Fibroblast of lung (primary cell): ENCODE data around the gene AZU1. TPM values are rescaled to one million over a fixed set of nuclear protein-coding genes. Genes with fewer than 3 reads are reported as not detected.
A peak's percentile ranks its signal among the peaks of the same experiment; 100 is the strongest.

Experiments used
- DNase-seq, 2 donors: peaks; one replicate each; pipeline versions ENCODE4 v3.0.0 to v3.0.0-alpha.2; 2010; ENCODE audit warnings: low read depth in 2 of 2
- H2AFZ ChIP-seq: 2 replicates; pipeline ENCODE4 v1.5.1; 2012; ENCODE audit warnings: low read length, control low read depth, inconsistent platforms
- H3K27ac ChIP-seq: 2 replicates; pipeline ENCODE4 v1.5.1; 2011; ENCODE audit warnings: low read length, control low read depth; ENCODE audit not compliant: insufficient read depth
- H3K27me3 ChIP-seq: 2 replicates; pipeline ENCODE4 v1.5.1; 2011; ENCODE audit warnings: mild to moderate bottlenecking, low read length; ENCODE audit not compliant: control insufficient read depth, insufficient read depth
- H3K36me3 ChIP-seq: 2 replicates; pipeline ENCODE4 v1.5.1; 2011; ENCODE audit warnings: low read length; ENCODE audit not compliant: control insufficient read depth, insufficient read depth
- H3K4me1 ChIP-seq: 2 replicates; pipeline ENCODE4 v1.5.1; 2011; ENCODE audit warnings: low read length; ENCODE audit not compliant: control insufficient read depth, insufficient read depth; ENCODE audit errors: extremely low read depth
- H3K4me2 ChIP-seq: 2 replicates; pipeline ENCODE4 v1.5.1; 2011; ENCODE audit warnings: low read length, control low read depth; ENCODE audit not compliant: insufficient read depth; ENCODE audit errors: extremely low read depth
- H3K4me3 ChIP-seq, 4 experiments: fragments of 200-600 bp in 1 of 4; sonication (generic) in 1 of 4; replicated peaks in 1 of 4; 2 replicates each; pipeline ENCODE4 v1.5.1; 2011 to 2016; ENCODE audit warnings: low read length in 4 of 4, low read depth in 3 of 4, mild to moderate bottlenecking in 3 of 4, control low read depth in 2 of 4, inconsistent platforms in 1 of 4, mixed read lengths in 1 of 4; ENCODE audit not compliant: insufficient read depth in 1 of 4; ENCODE audit errors: control extremely low read depth in 1 of 4
- H3K79me2 ChIP-seq: 2 replicates; pipeline ENCODE4 v1.5.1; 2012; ENCODE audit warnings: mild to moderate bottlenecking, low read length, inconsistent platforms; ENCODE audit not compliant: control insufficient read depth, insufficient read depth
- H3K9ac ChIP-seq: 2 replicates; pipeline ENCODE4 v1.5.1; 2011; ENCODE audit warnings: mild to moderate bottlenecking, low read length, control low read depth; ENCODE audit not compliant: insufficient read depth
- H3K9me3 ChIP-seq: 2 replicates; pipeline ENCODE4 v1.5.1; 2012; ENCODE audit warnings: low read depth, low read length; ENCODE audit not compliant: control insufficient read depth, insufficient read depth
- H4K20me1 ChIP-seq: 2 replicates; pipeline ENCODE4 v1.5.1; 2011; ENCODE audit warnings: low read length; ENCODE audit not compliant: control insufficient read depth, insufficient read depth; ENCODE audit errors: extremely low read depth
- EZH2 ChIP-seq: IDR thresholded peaks from 2 replicates; pipeline ENCODE4 v1.5.1; 2012; ENCODE audit warnings: low read length, control low read depth, mild to moderate bottlenecking; ENCODE audit errors: missing control alignments
- polyA plus RNA-seq, 2 donors: library from polyadenylated mRNA; depleted of rRNA in 1 of 2; stranded (reverse) in 1 of 2; unstranded in 1 of 2; fragments of >200 nt; gene quantifications; 2 replicates each; pipeline ENCODE4 v1.2.1, GENCODE V29; 2011 to 2012; ENCODE audit warnings: missing spikeins in 1 of 2
- total RNA-seq: library from RNA; depleted of rRNA; stranded (reverse); fragments of >200 nt; gene quantifications from 2 replicates; pipeline ENCODE4 v1.2.1, GENCODE V29; 2014
- TF ChIP-seq, protein P1 (sequence below), 2 donors: IDR thresholded peaks in 1 of 2; conservative IDR thresholded peaks in 1 of 2; 1 replicate in 1 of 2; 2 replicates in 1 of 2; pipeline ENCODE4 v1.5.1; 2011 to 2012; ENCODE audit warnings: low read length in 2 of 2, control low read depth in 1 of 2, inconsistent platforms in 1 of 2, low read depth in 1 of 2, mild to moderate bottlenecking in 1 of 2

The AZU1 gene
- total and polyA plus RNA-seq, 2 donors (not counting 1 experiment from before 2014, with no cell fraction given), result 0.17 TPM; not detected in 1

GRCh38 chr19:799076-799881, 28.4 kb upstream of the AZU1 start:
- Histone ChIP-seq H3K4me1 (peaks cover 29% of the 10 kb centered on the region), H4K20me1 (peaks cover 11% of the 10 kb centered on the region), H3K4me3 (peak overlapping the region; percentile 71 to 96 (median 88)), H3K27ac (peak overlapping the region; percentile 86), H2AFZ (no peak overlapping the region), H3K36me3 (peaks cover 27% of the 10 kb centered on the region), H3K9ac (peak overlapping the region; percentile 79), H3K9me3 (no peaks in the 10 kb centered on the region), H3K4me2 (peak overlapping the region; percentile 90), H3K79me2 (peaks cover 64% of the 10 kb centered on the region), H3K27me3 (no peaks in the 10 kb centered on the region)
- TF ChIP-seq, protein P1, sequence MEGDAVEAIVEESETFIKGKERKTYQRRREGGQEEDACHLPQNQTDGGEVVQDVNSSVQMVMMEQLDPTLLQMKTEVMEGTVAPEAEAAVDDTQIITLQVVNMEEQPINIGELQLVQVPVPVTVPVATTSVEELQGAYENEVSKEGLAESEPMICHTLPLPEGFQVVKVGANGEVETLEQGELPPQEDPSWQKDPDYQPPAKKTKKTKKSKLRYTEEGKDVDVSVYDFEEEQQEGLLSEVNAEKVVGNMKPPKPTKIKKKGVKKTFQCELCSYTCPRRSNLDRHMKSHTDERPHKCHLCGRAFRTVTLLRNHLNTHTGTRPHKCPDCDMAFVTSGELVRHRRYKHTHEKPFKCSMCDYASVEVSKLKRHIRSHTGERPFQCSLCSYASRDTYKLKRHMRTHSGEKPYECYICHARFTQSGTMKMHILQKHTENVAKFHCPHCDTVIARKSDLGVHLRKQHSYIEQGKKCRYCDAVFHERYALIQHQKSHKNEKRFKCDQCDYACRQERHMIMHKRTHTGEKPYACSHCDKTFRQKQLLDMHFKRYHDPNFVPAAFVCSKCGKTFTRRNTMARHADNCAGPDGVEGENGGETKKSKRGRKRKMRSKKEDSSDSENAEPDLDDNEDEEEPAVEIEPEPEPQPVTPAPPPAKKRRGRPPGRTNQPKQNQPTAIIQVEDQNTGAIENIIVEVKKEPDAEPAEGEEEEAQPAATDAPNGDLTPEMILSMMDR (conservative IDR thresholded peaks at IDR 0.05 in 1 of 2, IDR thresholded peaks at IDR 0.05 in 1 of 2; ENCODE audit: low read depth in 1 of 2, low read length in 2 of 2), result peak; percentile 29 to 41
- no peak for TF ChIP-seq EZH2
- DNase-seq, result peak; percentile 61 to 63

- no peaks in the 10 kb centered on the region for H3K9me3 ChIP-seq
- no peak overlapping the region for H2AFZ ChIP-seq
- peak overlapping the region; percentile 0 to 87 (median 26) for H3K4me3 ChIP-seq
- H3K36me3 ChIP-seq, result peaks cover 39% of the 10 kb centered on the region
- H3K27me3 ChIP-seq, result no peaks in the 10 kb centered on the region
- peaks cover 29% of the 10 kb centered on the region for H3K4me1 ChIP-seq
- H4K20me1 ChIP-seq, result peaks cover 11% of the 10 kb centered on the region
- peaks cover 77% of the 10 kb centered on the region for H3K79me2 ChIP-seq
- TF ChIP-seq, protein P1 (conservative IDR thresholded peaks at IDR 0.05 in 1 of 2, IDR thresholded peaks at IDR 0.05 in 1 of 2; ENCODE audit: low read depth in 1 of 2, low read length in 2 of 2), result no peak
- TF ChIP-seq EZH2, result no peak
- H3K4me2 ChIP-seq, result peak overlapping the region; percentile 90
- peak overlapping the region; percentile 38 for H3K27ac ChIP-seq
- peak in 1 of 2 donors; percentile 56 for DNase-seq
- H3K9ac ChIP-seq, result no peak overlapping the region
Observed at GRCh38 chr19:800360-801029, 27.1 kb upstream of the AZU1 start.
